ENCODE results near the gene RASAL2.

The RASAL2 gene

DNA sequence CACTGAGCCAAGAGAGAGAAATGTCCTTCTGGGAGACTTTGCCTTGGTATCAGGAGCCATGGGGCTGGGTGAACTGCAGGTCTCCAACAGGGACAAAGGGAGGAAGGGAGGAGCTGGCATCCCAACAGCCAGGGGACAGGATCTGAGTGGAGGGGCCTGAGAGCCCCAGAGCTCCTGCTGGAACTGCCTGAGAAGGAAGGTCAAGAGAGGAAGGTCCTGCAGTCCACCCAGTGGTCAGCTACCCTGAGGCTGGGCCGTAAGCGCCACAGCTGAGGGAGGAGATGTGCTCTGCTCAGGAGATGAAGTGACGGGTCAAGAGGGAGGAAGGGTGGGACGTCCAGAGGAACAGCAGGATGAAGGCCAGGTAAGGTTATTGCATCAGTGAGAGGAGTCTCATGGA, 410.4 kb downstream of the RASAL2 start:
- TF ChIP-seq POLR2A (IDR thresholded peaks at IDR 0.05; ENCODE audit: low read depth, low read length), result no peak
- FAIRE-seq, result no peak
- no peak for DNase-seq (ENCODE audit: insufficient read length, low spot score)

DNA sequence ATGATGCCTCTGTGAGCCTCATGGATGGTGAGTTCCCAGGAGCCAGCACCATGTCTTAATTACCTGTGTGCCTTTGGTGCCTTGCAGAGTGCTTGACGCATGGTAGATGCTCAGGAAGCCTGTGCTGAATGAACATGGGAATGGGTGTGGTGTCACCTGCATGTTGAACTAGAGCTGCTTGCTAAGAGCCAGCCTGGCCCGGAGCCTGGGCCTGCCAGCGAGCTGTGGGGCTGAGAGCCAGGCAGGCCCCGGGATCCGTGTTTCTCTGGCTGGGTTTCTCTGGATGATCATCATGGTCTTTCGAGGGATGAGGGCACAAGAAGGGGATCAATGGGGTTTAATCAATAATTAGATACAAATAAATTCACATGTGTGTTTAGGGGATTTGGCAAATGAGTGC, 412.3 kb downstream of the RASAL2 start:
- TF ChIP-seq POLR2A (IDR thresholded peaks at IDR 0.05; ENCODE audit: low read depth, low read length), result no peak
- DNase-seq (ENCODE audit: insufficient read length, low spot score) (no peak), FAIRE-seq (no peak)

DNA sequence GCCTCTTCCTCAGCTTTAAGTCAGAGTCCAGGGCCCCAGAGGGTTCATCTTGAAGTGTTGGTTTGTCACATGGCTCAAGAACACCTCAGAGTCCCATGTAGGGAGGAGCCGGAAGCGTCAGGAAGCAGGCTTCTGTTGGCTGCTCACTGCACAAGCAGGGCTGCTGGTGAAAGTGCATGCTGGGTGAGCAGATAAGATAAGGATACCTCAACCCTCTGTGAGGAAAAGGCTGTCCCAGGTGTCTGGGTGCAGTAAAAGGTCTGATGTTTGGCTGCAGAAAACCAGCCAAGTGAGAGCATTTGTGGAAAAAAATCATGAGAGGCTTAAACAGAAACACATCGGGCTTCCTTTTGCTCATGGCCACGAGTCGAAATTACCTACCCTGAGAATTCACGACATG, 412.8 kb downstream of the RASAL2 start:
- DNase-seq (ENCODE audit: insufficient read length, low spot score) (no peak), FAIRE-seq (no peak)
- no peak for TF ChIP-seq POLR2A (IDR thresholded peaks at IDR 0.05; ENCODE audit: low read depth, low read length)

DNA sequence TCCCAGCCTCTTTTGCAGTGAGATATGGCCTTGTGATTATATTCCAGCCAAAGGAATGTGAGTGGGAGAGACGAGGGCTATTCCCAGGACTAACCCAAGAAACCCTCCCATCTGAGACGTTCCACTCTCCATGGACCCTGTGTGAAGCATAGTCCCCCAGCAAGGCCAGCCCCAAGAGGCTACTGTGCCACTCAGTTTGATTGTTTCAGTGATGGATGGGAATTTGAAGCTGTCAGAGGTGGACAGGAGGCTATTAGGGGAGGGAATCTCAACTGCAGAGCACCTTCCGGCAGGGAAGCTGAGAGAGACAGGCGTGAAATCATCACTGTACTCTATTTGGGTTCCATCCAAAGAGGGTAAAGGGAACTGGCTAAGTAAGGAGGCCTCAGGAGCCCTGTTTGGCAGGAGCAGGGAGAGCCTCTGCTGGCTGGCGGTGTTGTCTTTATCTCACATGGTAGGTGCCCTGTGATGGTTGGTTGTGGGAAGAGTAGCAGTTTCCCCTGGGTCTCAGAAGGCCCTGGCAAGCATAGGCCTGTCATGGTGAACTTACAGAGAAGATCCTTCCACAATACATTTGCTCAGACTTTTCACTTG, 415.6 kb downstream of the RASAL2 start:
- no peak for FAIRE-seq
- no peak for TF ChIP-seq POLR2A (IDR thresholded peaks at IDR 0.05; ENCODE audit: low read depth, low read length)
- no peak for DNase-seq (ENCODE audit: insufficient read length, low spot score)

DNA sequence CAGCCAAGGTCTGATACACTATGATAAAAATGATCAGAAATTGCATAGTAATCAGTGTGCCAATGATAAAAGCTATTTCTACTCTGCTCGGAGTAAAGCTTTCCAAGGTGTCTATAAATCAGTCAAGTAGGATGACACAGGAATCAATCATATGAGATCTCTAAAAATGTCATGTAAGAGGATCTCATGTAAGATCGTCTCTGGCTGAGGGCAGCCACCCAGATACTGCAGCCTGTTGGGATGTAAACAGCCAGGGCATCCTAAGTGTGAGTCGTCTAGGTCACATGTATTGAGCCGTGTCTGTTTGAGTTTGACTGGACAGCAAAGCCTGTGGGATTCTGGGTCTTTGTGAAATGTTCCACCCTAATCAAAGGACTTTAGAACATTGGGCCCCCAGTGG, 416.3 kb downstream of the RASAL2 start:
- no peak for FAIRE-seq
- no peak for DNase-seq (ENCODE audit: insufficient read length, low spot score)
- no peak for TF ChIP-seq POLR2A (IDR thresholded peaks at IDR 0.05; ENCODE audit: low read depth, low read length)

DNA sequence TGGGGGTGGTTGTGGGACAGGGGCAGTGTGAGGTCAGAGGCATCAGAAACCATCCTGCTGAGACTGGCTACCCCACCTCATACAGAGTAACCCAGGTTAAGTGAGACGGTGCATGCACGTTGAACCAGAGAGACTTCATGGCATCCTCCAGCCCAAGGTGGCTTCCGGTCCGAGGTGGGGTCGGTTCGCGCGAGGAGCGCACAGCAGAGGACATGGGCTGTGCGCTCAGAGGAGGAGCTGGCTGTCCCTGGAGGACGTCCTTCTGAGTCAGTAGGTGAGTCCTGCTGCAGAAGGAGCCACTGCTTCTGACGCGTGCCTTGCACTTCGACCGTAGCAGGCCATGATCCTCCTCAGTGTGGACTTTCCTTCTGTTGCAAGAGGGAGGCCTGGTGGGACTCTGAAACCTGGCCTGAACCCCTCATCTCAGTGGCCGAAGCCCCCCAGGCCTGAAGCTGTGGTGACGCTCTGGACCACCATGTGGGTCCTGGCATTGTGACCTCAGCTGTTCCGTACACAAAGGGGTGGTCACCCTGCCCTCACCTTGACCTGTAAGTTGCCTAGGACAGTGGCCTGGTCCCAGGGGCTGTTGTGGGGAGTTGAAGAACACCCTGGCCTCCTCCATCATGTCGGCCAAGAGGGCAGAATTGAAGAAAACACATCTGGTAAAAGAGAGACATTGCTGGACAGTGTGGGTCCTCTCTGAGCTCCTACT, 418.8 kb downstream of the RASAL2 start, which contains the start of gene TEX35:
Gene TEX35 (plus strand): TSS at position 544 of the 712 bp plus-strand sequence. CDS start 80 bp downstream, at position 624.
- no peak for DNase-seq (ENCODE audit: insufficient read length, low spot score)
- FAIRE-seq, result no peak
- no peak for TF ChIP-seq POLR2A (IDR thresholded peaks at IDR 0.05; ENCODE audit: low read depth, low read length)

DNA sequence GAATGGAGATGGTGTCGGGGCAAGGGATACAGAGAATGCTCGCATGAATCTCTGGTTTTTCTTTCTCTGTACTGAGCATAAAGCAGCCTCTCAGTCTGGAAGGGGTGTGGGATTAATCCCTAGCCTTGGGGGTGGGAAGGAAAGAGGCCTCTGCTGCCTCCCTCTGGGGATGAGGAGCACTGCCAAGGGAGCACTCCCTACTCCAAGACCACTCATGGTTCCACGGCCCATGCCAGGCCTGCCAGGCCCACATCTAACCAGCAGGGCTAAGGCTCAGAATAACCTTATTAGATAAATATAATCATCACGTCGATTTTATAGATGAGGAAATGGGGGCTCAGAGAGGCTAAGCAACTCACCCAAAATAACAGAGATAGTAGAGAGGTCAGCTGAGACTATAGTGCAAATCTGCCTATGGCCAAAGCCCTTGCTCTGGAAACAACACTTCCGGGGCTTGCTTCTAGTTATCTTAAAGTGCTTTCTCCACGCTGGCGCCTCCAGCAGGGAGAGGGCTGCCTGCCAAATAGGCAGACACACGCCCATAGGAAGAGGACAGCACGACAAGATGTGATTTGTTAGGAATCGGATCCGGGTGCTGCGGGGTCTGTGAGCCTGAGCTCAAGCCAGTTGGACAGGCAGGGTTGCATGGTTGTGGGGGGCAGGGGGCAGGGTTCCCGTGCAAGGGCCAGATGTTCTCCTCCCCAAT, 419.5 kb downstream of the RASAL2 start:
- DNase-seq (ENCODE audit: insufficient read length, low spot score) (no peak), FAIRE-seq (no peak)

DNA sequence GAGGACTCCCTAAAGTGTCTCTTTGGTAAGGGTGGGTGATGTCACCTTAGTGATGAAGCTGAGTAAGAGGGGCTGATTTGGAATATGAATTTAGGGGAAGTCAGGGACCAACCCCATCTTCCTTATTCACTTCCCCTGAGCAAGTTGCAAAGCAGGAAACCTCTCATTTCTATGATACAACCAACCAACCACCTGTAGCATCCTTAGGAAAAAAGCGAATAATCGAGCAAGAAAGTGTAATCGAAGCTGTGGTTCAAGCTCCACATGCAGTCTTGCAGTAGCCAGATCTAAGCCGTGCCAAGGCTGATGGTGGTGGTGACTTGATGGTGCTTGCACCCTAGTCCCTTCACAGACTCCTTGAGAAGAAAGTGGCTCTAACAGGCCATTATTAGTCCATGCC, 422.2 kb downstream of the RASAL2 start:
- DNase-seq (ENCODE audit: insufficient read length, low spot score), result no peak
- FAIRE-seq, result no peak
- no peak for TF ChIP-seq POLR2A (IDR thresholded peaks at IDR 0.05; ENCODE audit: low read depth, low read length)

More for the DNA sequence above, 419.5 kb downstream of the RASAL2 start:
- TF ChIP-seq POLR2A (IDR thresholded peaks at IDR 0.05; ENCODE audit: low read depth, low read length), result no peak

DNA sequence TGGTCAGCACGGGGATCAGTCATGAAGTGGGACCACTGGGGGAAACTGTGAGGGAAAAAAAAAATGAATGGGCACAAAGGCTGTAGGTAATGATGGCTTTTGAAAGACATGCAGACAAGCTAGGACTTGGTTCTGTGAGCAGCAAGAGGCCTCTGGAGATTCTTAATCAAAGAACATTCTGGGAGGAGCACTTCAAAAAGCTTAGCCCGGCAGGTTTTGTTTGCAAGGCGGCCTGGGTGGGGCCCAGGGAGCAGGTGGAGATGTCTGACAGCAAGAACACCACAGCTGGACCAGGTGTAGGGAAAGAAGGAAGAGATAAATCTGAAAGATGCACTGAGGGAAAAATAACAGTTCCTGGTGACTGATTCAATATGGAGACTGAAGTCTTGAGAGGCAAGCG, 425.0 kb downstream of the RASAL2 start:
- no peak for FAIRE-seq
- TF ChIP-seq POLR2A (IDR thresholded peaks at IDR 0.05; ENCODE audit: low read depth, low read length), result no peak
- no peak for DNase-seq (ENCODE audit: insufficient read length, low spot score)

DNA sequence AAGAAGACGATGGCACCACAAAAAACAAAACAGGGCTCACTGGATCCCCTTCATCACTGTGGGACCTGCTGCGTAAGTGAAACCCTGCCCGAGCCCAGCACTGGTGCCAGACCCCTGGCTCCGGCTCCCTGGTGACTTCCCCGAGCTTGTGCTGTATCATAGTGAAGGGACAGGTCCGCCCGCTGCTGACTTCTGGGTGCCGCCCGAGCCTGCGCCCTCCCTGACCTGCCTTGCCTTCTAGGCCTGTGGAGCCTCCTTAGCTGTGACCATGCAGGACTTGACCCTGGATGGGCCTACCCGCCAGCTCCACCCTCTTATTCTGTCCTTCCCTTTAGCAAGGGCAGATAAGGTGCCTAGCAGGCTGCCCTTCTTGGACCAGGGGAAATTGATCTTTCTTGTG, 426.9 kb downstream of the RASAL2 start:
- FAIRE-seq, result no peak
- DNase-seq (ENCODE audit: insufficient read length, low spot score), result no peak
- TF ChIP-seq POLR2A (IDR thresholded peaks at IDR 0.05; ENCODE audit: low read depth, low read length), result no peak

DNA sequence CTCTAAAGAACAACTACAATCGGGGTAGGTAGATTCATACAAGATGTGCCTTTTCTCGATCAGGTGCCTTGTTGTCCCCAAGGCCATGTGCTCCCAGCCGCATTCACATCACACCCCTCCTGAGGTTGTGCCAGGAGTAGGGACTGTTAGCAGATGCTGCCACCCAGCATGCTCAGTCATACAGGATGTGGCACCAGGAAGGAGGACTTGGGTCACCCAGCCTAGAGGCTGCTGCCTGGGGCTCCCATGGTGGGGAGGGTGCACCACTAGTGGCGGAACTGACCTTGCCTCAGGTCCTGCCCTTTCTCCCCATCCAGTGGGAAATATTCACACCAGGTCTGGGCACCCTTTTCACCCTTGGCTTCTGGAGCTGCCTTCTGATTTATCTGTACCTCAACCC, 427.3 kb downstream of the RASAL2 start:
- FAIRE-seq (no peak), DNase-seq (ENCODE audit: insufficient read length, low spot score) (no peak)
- no peak for TF ChIP-seq POLR2A (IDR thresholded peaks at IDR 0.05; ENCODE audit: low read depth, low read length)

DNA sequence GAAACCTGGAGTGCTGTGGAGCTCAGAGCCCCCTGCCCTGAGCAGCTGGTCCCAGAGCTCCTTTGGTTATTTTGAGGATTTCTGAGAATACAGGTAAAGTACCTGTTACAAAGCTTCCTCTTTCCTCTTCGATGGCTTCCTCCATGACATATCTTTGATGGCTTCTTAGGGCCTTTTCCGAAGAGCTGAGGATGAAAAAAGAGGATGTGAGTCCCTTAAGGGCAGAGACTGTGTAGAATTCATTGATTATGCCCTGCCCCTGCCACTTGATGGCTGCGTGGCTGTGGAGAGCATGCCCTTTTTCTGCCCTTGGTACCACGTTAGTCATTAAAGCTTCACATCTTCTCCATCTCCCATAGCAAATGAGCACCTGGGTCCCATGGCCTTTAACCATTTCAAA, 433.2 kb downstream of the RASAL2 start:
- no peak for TF ChIP-seq POLR2A (IDR thresholded peaks at IDR 0.05; ENCODE audit: low read depth, low read length)
- no peak for DNase-seq (ENCODE audit: insufficient read length, low spot score)
- FAIRE-seq, result no peak

DNA sequence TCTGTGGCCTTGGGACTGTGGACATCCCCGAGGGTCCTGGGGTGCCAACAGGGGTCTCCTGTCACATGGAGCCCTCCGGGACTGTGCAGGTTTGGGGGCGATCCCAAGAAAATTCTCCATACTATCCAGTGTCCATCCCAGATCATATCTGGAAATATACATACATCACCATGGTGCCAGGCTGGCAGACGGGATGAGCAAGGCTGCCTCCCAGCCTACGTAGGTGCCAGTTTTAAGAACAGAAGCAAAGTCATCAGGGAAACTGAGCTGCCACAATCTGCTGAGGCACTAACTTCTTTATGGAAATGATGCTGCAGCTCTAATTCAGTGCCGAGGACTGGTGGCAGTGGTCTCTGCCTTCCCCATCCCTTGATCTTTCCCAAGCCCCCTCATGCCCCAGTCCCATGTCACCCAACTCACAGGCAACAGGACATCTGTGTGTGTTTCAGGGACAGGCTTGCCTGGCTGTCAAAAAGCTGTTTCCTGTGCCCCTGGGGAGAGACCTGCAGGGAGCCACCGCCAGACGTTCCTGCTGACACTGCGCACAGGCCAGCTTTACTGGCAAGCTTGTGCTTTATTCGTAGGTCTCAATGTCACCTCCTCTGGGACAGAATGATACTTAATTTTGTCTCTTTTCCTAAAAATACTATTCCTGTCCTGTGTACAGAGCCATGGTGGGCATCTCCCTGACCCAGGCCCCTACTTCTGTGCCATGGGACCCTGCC, 434.5 kb downstream of the RASAL2 start:
- no peak for DNase-seq (ENCODE audit: insufficient read length, low spot score)
- FAIRE-seq, result no peak
- TF ChIP-seq POLR2A (IDR thresholded peaks at IDR 0.05; ENCODE audit: low read depth, low read length), result no peak

DNA sequence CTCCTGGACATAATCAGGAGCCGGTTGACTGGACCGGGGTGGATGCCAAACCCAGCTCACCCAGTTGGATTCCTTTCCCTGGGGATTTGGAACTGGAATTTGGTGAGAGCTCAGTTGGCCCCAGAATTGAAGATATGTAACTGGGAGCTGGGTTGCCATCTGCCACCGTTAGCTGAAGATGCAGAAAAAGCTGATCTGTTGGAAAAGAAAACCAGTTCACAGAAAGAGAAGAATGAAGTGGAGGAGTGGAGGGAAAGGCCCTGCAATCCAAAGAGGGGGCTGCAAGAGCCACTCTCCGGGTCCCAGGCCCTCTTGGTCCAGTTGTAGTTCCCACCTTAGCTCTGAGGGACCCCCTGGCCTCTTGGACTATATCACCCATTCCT, 435.0 kb downstream of the RASAL2 start:
- DNase-seq (ENCODE audit: insufficient read length, low spot score), result no peak
- no peak for TF ChIP-seq POLR2A (IDR thresholded peaks at IDR 0.05; ENCODE audit: low read depth, low read length)
- no peak for FAIRE-seq

Data from H54 (cell line).